Loucy (cell line): ENCODE results near the gene UBE2D2.

Experiments
- H2AFZ ChIP-seq: fragments of 200-600 bp; sonication (generic); 2 replicates; pipeline ENCODE4 v1.6.0; 2016; ENCODE audit warnings: antibody characterized with exemption, mild to moderate bottlenecking, low read length, moderate library complexity
- H3F3A ChIP-seq: fragments of 200-600 bp; 2 replicates; pipeline ENCODE4 v1.6.0; 2016; ENCODE audit warnings: antibody characterized with exemption, low read depth, mild to moderate bottlenecking
- H3K27me3 ChIP-seq: fragments of 200-600 bp; sonication (generic); 2 replicates; pipeline ENCODE4 v1.6.1; 2014; ENCODE audit warnings: low read length, mild to moderate bottlenecking; ENCODE audit not compliant: insufficient read depth, poor library complexity, severe bottlenecking
- H3K36me3 ChIP-seq: fragments of 200-600 bp; sonication (generic); 2 replicates; pipeline ENCODE4 v1.6.1; 2016; ENCODE audit warnings: low read length; ENCODE audit not compliant: insufficient read depth
- H3K4me1 ChIP-seq: fragments of 200-600 bp; sonication (generic); 2 replicates; pipeline ENCODE4 v1.5.1; 2014; ENCODE audit warnings: low read length, mild to moderate bottlenecking; ENCODE audit not compliant: insufficient read depth, poor library complexity, severe bottlenecking
- H3K4me2 ChIP-seq: fragments of 200-600 bp; sonication (generic); 2 replicates; pipeline ENCODE4 v1.6.0; 2014; ENCODE audit warnings: antibody characterized with exemption, low read length, low read depth, mild to moderate bottlenecking; ENCODE audit not compliant: poor library complexity, severe bottlenecking
- H3K4me3 ChIP-seq: fragments of 200-600 bp; sonication (generic); 2 replicates; pipeline ENCODE4 v1.5.1; 2014; ENCODE audit warnings: low read length, mild to moderate bottlenecking, mixed read lengths; ENCODE audit not compliant: poor library complexity, severe bottlenecking
- H3K79me2 ChIP-seq: fragments of 200-600 bp; sonication (generic); 2 replicates; pipeline ENCODE4 v1.6.1; 2014; ENCODE audit warnings: low read length; ENCODE audit not compliant: insufficient read depth
- H3K9ac ChIP-seq: fragments of 200-600 bp; sonication (generic); 2 replicates; pipeline ENCODE4 v1.6.0; 2014; ENCODE audit warnings: mild to moderate bottlenecking, low read depth, low read length, moderate library complexity; ENCODE audit not compliant: poor library complexity, severe bottlenecking
- H3K9me2 ChIP-seq: fragments of 200-600 bp; sonication (generic); replicated peaks from 2 replicates; pipeline ENCODE4 v1.6.1; 2016; ENCODE audit warnings: low read depth, low read length, mixed read lengths
- H3K9me3 ChIP-seq: fragments of 200-600 bp; sonication (generic); 2 replicates; pipeline ENCODE4 v1.6.1; 2014; ENCODE audit warnings: mild to moderate bottlenecking, antibody characterized with exemption, low read length, low read depth; ENCODE audit not compliant: insufficient read depth
- H4K20me1 ChIP-seq: fragments of 200-600 bp; sonication (generic); 2 replicates; pipeline ENCODE4 v1.6.0; 2014; ENCODE audit warnings: antibody characterized with exemption, low read length, mild to moderate bottlenecking; ENCODE audit not compliant: insufficient read depth, poor library complexity, severe bottlenecking
- EZH2phosphoT487 ChIP-seq: fragments of 200-600 bp; IDR thresholded peaks from 2 replicates; pipeline ENCODE4 v1.6.1; 2018; ENCODE audit warnings: antibody characterized with exemption, mild to moderate bottlenecking, moderate library complexity, borderline replicate concordance
- TF ChIP-seq, protein P1 (sequence below): fragments of 200-600 bp; sonication (generic); conservative IDR thresholded peaks from 2 replicates; pipeline ENCODE4 v1.5.1; 2014; ENCODE audit warnings: mild to moderate bottlenecking, antibody characterized with exemption, low read length

Gene UBE2D2

DNA sequence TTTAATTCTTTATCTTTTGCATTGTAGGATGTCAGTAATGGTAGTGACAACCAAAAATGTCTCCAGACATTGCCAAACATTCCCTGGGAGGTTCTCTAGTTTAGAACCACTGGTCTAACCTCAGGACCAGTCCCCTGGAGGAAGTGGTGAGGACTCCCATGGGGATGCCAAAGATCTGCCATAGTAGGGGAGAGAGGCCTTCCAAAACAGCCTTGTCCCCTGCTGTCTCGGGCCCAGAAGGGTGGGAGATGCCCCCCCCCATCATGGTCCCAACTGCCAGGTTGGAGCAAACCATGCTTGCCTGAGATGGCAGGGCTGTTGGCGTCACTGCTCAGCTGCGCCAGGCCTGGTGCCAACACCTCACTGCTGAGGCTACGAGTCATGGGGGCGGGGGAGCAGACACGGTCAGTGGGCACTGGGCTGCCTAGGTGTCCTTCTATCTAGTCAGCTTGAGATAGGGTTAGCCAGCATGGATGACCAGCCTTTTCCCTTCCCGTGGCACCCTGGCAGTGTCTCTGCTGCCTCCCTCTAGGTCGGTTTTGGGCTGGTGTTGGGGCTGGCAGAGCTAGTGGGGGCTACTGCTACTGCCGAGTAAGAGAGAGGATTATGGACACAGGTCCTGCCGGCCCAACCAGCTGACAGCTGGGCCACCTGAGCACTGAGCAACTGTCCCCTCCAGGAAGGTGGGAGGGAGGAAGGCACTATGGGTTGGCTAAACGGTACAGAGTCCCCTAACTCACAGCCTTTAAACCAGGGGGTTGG lies 78.7 kb downstream of the UBE2D2 start:
- Histone ChIP-seq H4K20me1 (no peaks in the 10 kb centered on the region), H3K4me3 (peak overlapping the region; percentile 5), H3K9me3 (no peaks in the 10 kb centered on the region), H3K9me2 (no peaks in the 10 kb centered on the region), H3F3A (0 out of 2 replicates have a peak, but pooled peaks cover 4% of the 10 kb centered on the region), H2AFZ (no peak overlapping the region), H3K79me2 (peaks cover 36% of the 10 kb centered on the region), H3K36me3 (no peaks in the 10 kb centered on the region), H3K4me1 (peaks cover 69% of the 10 kb centered on the region), H3K9ac (peak overlapping the region; percentile 73), H3K4me2 (peak overlapping the region; percentile 80), H3K27me3 (no peaks in the 10 kb centered on the region)
- TF ChIP-seq EZH2phosphoT487: no peak
- TF ChIP-seq, protein P1, sequence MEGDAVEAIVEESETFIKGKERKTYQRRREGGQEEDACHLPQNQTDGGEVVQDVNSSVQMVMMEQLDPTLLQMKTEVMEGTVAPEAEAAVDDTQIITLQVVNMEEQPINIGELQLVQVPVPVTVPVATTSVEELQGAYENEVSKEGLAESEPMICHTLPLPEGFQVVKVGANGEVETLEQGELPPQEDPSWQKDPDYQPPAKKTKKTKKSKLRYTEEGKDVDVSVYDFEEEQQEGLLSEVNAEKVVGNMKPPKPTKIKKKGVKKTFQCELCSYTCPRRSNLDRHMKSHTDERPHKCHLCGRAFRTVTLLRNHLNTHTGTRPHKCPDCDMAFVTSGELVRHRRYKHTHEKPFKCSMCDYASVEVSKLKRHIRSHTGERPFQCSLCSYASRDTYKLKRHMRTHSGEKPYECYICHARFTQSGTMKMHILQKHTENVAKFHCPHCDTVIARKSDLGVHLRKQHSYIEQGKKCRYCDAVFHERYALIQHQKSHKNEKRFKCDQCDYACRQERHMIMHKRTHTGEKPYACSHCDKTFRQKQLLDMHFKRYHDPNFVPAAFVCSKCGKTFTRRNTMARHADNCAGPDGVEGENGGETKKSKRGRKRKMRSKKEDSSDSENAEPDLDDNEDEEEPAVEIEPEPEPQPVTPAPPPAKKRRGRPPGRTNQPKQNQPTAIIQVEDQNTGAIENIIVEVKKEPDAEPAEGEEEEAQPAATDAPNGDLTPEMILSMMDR: no peak

DNA sequence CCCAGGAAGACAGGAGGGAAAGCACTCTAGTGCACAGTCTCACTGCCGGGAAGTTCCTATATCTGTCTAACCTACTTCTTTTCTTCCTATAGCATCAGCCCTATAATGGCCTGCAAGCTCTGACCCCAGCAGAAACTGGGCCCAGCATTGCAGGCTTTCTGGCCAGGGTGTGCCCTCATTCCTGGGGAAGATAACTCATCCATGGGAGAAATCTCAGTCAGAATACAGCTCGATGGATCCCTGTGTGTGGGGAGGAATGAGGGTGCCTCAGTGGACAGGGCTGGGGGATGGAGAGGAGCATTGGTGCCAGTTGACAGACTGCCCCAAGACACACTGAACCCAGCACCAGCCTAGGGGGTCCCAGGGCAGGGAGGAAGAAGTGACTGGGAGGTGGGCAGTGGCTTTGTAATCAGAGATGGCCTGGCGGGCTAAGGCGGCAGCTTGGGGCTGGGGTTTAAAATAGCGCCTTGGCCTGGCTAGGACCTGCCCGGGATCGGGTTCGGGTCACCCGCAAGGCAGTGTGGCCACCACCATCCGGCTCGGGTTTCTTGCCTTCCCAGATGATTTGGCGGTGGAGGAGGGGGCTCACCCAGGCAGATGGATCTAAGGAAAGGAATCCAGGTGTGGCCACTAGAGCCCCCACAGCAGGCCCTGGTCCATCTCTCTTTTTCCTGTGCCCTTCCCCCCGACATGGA lies 79.4 kb downstream of the UBE2D2 start:
- Histone ChIP-seq H3K4me2 (no peak overlapping the region), H3K9me2 (no peaks in the 10 kb centered on the region), H3K4me1 (peaks cover 77% of the 10 kb centered on the region), H3K79me2 (peaks cover 35% of the 10 kb centered on the region), H3K9me3 (no peaks in the 10 kb centered on the region), H3K4me3 (no peak overlapping the region), H3K27me3 (no peaks in the 10 kb centered on the region), H3F3A (0 out of 2 replicates have a peak, but pooled peaks cover 4% of the 10 kb centered on the region), H3K9ac (peak overlapping the region; percentile 73), H3K36me3 (no peaks in the 10 kb centered on the region), H2AFZ (no peak overlapping the region), H4K20me1 (no peaks in the 10 kb centered on the region)
- TF ChIP-seq, protein P1: no peak

DNA sequence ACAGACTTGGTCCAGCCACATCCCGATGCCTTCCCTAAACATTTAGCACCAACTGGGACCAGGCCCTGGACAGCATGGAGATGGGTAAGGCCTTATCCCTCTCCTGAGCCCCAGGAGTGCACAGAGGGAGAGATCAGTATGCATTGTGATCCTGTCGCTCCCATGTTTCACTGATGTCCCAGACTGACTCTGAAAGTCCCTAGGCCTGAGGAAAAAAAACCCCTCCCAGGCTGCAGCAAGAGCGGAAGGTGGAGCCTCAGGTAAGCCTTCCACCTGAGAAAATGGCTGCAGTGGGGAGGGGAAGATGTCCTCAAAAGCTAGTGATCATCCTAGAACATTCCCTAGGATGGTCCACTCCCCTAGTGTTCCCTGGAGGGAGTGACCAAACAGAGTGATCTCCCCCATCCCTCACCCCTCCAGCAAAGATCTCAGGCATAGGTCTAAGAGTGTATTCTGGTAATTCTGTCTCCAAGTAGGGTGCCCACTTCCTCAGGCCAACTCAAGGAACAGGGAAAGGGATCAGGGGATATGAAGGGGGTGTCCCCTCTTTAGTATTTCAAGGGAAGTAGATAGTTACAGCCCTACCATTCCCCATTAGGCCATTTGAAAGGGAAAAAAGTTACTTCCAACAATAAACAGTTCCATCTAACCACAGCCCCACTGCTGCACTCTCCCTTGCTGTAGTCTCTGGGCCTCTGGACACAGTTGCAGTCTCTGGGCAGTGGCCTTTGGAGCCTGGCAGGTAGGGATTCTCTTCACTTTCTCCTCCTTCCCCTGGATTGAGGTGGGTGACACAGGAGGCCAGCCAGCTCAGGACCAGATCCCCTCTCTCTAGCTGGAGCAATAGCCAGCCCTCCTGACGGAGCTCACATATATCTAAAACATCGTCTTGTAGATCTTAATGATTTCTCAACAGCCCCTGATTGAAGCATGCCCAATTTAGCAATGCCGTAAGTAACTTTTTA lies 80.3 kb downstream of the UBE2D2 start:
- Histone ChIP-seq H3K36me3 (no peaks in the 10 kb centered on the region), H3F3A (0 out of 2 replicates have a peak, but pooled peaks cover 4% of the 10 kb centered on the region), H3K9me2 (no peaks in the 10 kb centered on the region), H3K9me3 (no peaks in the 10 kb centered on the region), H3K4me3 (no peak overlapping the region), H3K4me2 (no peak overlapping the region), H3K79me2 (peaks cover 41% of the 10 kb centered on the region), H3K27me3 (no peaks in the 10 kb centered on the region), H2AFZ (no peak overlapping the region), H3K9ac (no peak overlapping the region), H4K20me1 (no peaks in the 10 kb centered on the region), H3K4me1 (peaks cover 79% of the 10 kb centered on the region)
- TF ChIP-seq, protein P1: no peak
- no peak for TF ChIP-seq EZH2phosphoT487
